HEK293 (cell line): ENCODE data around the gene PTPN6.
A peak's percentile ranks its signal among the peaks of the same experiment; 100 is the strongest.

Experiments used
- PATZ1 ChIP-seq: fragments of 450-650 bp; formaldehyde crosslinking; IDR thresholded peaks from 2 replicates; pipeline ENCODE4 v1.5.1; 2016; ENCODE audit warnings: missing biosample characterization, missing genetic modification characterization
- ZNF140 ChIP-seq: fragments of 450-650 bp; formaldehyde crosslinking; IDR thresholded peaks from 2 replicates; pipeline ENCODE4 v1.5.1; 2016; ENCODE audit warnings: missing biosample characterization, missing genetic modification characterization
- ZNF155 ChIP-seq: fragments of 450-650 bp; formaldehyde crosslinking; IDR thresholded peaks from 2 replicates; pipeline ENCODE4 v1.5.1; 2016; ENCODE audit warnings: missing biosample characterization, missing genetic modification characterization
- ZNF169 ChIP-seq: fragments of 450-650 bp; formaldehyde crosslinking; IDR thresholded peaks from 2 replicates; pipeline ENCODE4 v1.5.1; 2016; ENCODE audit warnings: missing biosample characterization, missing genetic modification characterization
- ZNF19 ChIP-seq: fragments of 450-650 bp; formaldehyde crosslinking; IDR thresholded peaks from 2 replicates; pipeline ENCODE4; 2016; ENCODE audit warnings: missing biosample characterization, missing genetic modification characterization, low read depth
- ZNF391 ChIP-seq: fragments of 450-650 bp; formaldehyde crosslinking; IDR thresholded peaks from 2 replicates; pipeline ENCODE4 v1.5.1; 2016; ENCODE audit warnings: low read depth, missing biosample characterization, missing genetic modification characterization, borderline replicate concordance
- ZNF580 ChIP-seq: fragments of 450-650 bp; formaldehyde crosslinking; IDR thresholded peaks from 2 replicates; pipeline ENCODE4 v1.5.1; 2016; ENCODE audit warnings: missing biosample characterization, missing genetic modification characterization
- ZNF701 ChIP-seq: fragments of 450-650 bp; formaldehyde crosslinking; IDR thresholded peaks from 2 replicates; pipeline ENCODE4 v1.5.1; 2016; ENCODE audit warnings: missing biosample characterization, missing genetic modification characterization
- TF ChIP-seq, protein P1 (sequence below): fragments of 450-650 bp; formaldehyde crosslinking; IDR thresholded peaks from 2 replicates; pipeline ENCODE4 v1.5.1; 2016; ENCODE audit warnings: missing biosample characterization, missing genetic modification characterization
- TF ChIP-seq, protein P2 (sequence below): fragments of 450-650 bp; formaldehyde crosslinking; IDR thresholded peaks from 2 replicates; pipeline ENCODE4 v1.5.1; 2016; ENCODE audit warnings: missing biosample characterization, missing genetic modification characterization
- TF ChIP-seq, protein P3 (sequence below): fragments of 450-650 bp; formaldehyde crosslinking; conservative IDR thresholded peaks from 2 replicates; pipeline ENCODE4 v1.5.1; 2016; ENCODE audit warnings: low read depth, missing biosample characterization, missing genetic modification characterization
- TF ChIP-seq, protein P4 (sequence below): fragments of 450-650 bp; formaldehyde crosslinking; optimal IDR thresholded peaks from 2 replicates; pipeline ENCODE3; 2016; ENCODE audit warnings: missing biosample characterization, mild to moderate bottlenecking, missing genetic modification characterization
- TF ChIP-seq, protein P5 (sequence below): fragments of 450-650 bp; formaldehyde crosslinking; IDR thresholded peaks from 2 replicates; pipeline ENCODE4 v1.5.1; 2016; ENCODE audit warnings: missing biosample characterization, missing genetic modification characterization
- TF ChIP-seq, protein P6 (sequence below): fragments of 450-650 bp; formaldehyde crosslinking; IDR thresholded peaks from 2 replicates; pipeline ENCODE4 v1.5.1; 2016; ENCODE audit warnings: missing biosample characterization, missing genetic modification characterization

Gene PTPN6

DNA sequence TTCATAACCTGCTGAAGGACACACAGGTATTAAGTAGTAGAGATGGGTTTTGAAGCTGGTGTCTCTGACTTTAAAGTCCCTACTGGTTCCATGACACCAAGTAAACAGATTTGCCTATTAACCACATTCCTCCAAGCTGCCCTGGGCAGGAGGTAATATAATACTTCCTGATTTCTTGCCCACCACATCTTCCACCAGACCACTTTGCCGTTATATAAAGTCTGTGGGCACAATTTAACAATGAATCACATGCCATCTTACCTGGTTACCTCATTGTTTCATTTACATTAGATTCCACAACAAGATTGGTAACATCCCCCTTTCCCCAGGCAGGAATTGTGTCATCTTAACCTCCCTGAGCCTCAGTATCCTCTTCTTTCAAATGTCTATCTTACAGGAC, 47.4 kb upstream of the PTPN6 start (continued):
- TF ChIP-seq, protein P1, sequence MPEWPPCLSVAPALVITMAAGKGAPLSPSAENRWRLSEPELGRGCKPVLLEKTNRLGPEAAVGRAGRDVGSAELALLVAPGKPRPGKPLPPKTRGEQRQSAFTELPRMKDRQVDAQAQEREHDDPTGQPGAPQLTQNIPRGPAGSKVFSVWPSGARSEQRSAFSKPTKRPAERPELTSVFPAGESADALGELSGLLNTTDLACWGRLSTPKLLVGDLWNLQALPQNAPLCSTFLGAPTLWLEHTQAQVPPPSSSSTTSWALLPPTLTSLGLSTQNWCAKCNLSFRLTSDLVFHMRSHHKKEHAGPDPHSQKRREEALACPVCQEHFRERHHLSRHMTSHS (tag by site-specific recombination), result no peak
- TF ChIP-seq, protein P2, sequence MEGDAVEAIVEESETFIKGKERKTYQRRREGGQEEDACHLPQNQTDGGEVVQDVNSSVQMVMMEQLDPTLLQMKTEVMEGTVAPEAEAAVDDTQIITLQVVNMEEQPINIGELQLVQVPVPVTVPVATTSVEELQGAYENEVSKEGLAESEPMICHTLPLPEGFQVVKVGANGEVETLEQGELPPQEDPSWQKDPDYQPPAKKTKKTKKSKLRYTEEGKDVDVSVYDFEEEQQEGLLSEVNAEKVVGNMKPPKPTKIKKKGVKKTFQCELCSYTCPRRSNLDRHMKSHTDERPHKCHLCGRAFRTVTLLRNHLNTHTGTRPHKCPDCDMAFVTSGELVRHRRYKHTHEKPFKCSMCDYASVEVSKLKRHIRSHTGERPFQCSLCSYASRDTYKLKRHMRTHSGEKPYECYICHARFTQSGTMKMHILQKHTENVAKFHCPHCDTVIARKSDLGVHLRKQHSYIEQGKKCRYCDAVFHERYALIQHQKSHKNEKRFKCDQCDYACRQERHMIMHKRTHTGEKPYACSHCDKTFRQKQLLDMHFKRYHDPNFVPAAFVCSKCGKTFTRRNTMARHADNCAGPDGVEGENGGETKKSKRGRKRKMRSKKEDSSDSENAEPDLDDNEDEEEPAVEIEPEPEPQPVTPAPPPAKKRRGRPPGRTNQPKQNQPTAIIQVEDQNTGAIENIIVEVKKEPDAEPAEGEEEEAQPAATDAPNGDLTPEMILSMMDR (tag by site-specific recombination), result no peak
- TF ChIP-seq, protein P3, sequence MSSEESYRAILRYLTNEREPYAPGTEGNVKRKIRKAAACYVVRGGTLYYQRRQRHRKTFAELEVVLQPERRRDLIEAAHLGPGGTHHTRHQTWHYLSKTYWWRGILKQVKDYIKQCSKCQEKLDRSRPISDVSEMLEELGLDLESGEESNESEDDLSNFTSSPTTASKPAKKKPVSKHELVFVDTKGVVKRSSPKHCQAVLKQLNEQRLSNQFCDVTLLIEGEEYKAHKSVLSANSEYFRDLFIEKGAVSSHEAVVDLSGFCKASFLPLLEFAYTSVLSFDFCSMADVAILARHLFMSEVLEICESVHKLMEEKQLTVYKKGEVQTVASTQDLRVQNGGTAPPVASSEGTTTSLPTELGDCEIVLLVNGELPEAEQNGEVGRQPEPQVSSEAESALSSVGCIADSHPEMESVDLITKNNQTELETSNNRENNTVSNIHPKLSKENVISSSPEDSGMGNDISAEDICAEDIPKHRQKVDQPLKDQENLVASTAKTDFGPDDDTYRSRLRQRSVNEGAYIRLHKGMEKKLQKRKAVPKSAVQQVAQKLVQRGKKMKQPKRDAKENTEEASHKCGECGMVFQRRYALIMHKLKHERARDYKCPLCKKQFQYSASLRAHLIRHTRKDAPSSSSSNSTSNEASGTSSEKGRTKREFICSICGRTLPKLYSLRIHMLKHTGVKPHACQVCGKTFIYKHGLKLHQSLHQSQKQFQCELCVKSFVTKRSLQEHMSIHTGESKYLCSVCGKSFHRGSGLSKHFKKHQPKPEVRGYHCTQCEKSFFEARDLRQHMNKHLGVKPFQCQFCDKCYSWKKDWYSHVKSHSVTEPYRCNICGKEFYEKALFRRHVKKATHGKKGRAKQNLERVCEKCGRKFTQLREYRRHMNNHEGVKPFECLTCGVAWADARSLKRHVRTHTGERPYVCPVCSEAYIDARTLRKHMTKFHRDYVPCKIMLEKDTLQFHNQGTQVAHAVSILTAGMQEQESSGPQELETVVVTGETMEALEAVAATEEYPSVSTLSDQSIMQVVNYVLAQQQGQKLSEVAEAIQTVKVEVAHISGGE (tag by site-specific recombination), result peak; percentile 42; the same call in 1 of the 2 replicates
- TF ChIP-seq PATZ1 (tag by site-specific recombination) (no peak), ZNF701 (tag by site-specific recombination) (no peak), ZNF19 (tag by site-specific recombination) (no peak), ZNF580 (tag by site-specific recombination) (no peak), ZNF140 (tag by site-specific recombination) (no peak), ZNF391 (tag by site-specific recombination) (no peak), ZNF169 (tag by site-specific recombination) (no peak), ZNF155 (no peak)
- TF ChIP-seq, protein P4, sequence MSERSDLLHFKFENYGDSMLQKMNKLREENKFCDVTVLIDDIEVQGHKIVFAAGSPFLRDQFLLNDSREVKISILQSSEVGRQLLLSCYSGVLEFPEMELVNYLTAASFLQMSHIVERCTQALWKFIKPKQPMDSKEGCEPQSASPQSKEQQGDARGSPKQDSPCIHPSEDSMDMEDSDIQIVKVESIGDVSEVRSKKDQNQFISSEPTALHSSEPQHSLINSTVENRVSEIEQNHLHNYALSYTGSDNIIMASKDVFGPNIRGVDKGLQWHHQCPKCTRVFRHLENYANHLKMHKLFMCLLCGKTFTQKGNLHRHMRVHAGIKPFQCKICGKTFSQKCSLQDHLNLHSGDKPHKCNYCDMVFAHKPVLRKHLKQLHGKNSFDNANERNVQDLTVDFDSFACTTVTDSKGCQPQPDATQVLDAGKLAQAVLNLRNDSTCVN (tag by site-specific recombination), result no peak
- TF ChIP-seq, protein P5, sequence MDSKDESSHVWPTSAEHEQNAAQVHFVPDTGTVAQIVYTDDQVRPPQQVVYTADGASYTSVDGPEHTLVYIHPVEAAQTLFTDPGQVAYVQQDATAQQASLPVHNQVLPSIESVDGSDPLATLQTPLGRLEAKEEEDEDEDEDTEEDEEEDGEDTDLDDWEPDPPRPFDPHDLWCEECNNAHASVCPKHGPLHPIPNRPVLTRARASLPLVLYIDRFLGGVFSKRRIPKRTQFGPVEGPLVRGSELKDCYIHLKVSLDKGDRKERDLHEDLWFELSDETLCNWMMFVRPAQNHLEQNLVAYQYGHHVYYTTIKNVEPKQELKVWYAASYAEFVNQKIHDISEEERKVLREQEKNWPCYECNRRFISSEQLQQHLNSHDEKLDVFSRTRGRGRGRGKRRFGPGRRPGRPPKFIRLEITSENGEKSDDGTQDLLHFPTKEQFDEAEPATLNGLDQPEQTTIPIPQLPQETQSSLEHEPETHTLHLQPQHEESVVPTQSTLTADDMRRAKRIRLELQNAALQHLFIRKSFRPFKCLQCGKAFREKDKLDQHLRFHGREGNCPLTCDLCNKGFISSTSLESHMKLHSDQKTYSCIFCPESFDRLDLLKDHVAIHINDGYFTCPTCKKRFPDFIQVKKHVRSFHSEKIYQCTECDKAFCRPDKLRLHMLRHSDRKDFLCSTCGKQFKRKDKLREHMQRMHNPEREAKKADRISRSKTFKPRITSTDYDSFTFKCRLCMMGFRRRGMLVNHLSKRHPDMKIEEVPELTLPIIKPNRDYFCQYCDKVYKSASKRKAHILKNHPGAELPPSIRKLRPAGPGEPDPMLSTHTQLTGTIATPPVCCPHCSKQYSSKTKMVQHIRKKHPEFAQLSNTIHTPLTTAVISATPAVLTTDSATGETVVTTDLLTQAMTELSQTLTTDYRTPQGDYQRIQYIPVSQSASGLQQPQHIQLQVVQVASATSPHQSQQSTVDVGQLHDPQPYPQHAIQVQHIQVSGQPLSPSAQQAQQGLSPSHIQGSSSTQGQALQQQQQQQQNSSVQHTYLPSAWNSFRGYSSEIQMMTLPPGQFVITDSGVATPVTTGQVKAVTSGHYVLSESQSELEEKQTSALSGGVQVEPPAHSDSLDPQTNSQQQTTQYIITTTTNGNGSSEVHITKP (tag by site-specific recombination), result peak; percentile 37
- TF ChIP-seq, protein P6, sequence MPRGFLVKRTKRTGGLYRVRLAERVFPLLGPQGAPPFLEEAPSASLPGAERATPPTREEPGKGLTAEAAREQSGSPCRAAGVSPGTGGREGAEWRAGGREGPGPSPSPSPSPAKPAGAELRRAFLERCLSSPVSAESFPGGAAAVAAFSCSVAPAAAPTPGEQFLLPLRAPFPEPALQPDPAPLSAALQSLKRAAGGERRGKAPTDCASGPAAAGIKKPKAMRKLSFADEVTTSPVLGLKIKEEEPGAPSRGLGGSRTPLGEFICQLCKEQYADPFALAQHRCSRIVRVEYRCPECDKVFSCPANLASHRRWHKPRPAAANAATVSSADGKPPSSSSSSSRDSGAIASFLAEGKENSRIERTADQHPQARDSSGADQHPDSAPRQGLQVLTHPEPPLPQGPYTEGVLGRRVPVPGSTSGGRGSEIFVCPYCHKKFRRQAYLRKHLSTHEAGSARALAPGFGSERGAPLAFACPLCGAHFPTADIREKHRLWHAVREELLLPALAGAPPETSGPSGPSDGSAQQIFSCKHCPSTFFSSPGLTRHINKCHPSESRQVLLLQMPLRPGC (tag by site-specific recombination), result no peak
